Transverse colon (tissue), 4 donors: ENCODE results near the gene ARHGAP10. TPM values are rescaled to one million over a fixed set of nuclear protein-coding genes. Genes with fewer than 3 reads are reported as not detected.

Source experiments
- DNase-seq: peaks from one replicate; pipeline ENCODE4 v3.0.0-alpha.2; 2019
- H3K27ac ChIP-seq, 4 donors: fragments of 200-600 bp; sonication (generic); 2 replicates each; pipeline ENCODE4 v1.5.1; 2016 to 2018; ENCODE audit warnings: inconsistent platforms in 4 of 4
- H3K27me3 ChIP-seq: fragments of 200-600 bp; sonication (generic); 2 replicates; pipeline ENCODE4 v1.5.1; 2017; ENCODE audit warnings: inconsistent platforms
- H3K36me3 ChIP-seq, 4 donors: fragments of 200-600 bp; sonication (generic); 2 replicates each; pipeline ENCODE4 v1.5.1; 2017 to 2019; ENCODE audit warnings: inconsistent platforms in 4 of 4
- H3K4me1 ChIP-seq, 4 donors: fragments of 200-600 bp; sonication (generic); 2 replicates each; pipeline ENCODE4 v1.5.1; 2017 to 2020; ENCODE audit warnings: inconsistent platforms in 4 of 4
- H3K4me3 ChIP-seq, 4 donors: fragments of 200-600 bp; sonication (generic); 1 replicate in 1 of 4; 2 replicates in 3 of 4; pipeline versions ENCODE4 v1.5.1 to v1.6.1; 2017 to 2019; ENCODE audit warnings: inconsistent platforms in 4 of 4
- H3K9me3 ChIP-seq, 2 donors: fragments of 200-600 bp; sonication (generic); 2 replicates each; pipeline ENCODE4 v1.5.1; 2017 to 2019; ENCODE audit warnings: inconsistent platforms in 2 of 2
- EP300 ChIP-seq: sonication (generic); formaldehyde crosslinking; IDR thresholded peaks from one replicate; pipeline ENCODE4 v1.6.1; 2017; ENCODE audit warnings: antibody characterized with exemption, low read depth
- POLR2A ChIP-seq: fragments of 450-650 bp; IDR thresholded peaks from one replicate; pipeline ENCODE4 v1.6.1; 2016; ENCODE audit warnings: antibody characterized with exemption, mild to moderate bottlenecking, moderate library complexity
- POLR2AphosphoS5 ChIP-seq, 3 donors: sonication (generic); formaldehyde crosslinking; IDR thresholded peaks; one replicate each; pipeline ENCODE4 v1.6.1; 2016; ENCODE audit warnings: antibody characterized with exemption in 3 of 3
- WGBS, 2 donors: methylation state at CpG; one replicate each; pipeline ENCODE4 v1.1.5; 2018; ENCODE audit warnings: low coverage in 1 of 2; 5-methylcytosine and 5-hydroxymethylcytosine counted together
- in situ Hi-C, 4 donors: fragments of 200-750 bp; cut with MboI; loops; one replicate each; pipeline versions ENCODE4 v1.15.0 to v1.15.1; 2017; ENCODE audit warnings: low sequenced_read_pairs in 3 of 4, low pct_ligation_motif_present in 1 of 4, low pct_unique_long_range_greater_than_20kb in 1 of 4
- intact Hi-C: fragments of 100-400 bp; cut with DNase I; formaldehyde crosslinking; loops from one replicate; pipeline ENCODE4 v1.15.1; 2023; ENCODE audit warnings: low total_unique reads
- total RNA-seq, 4 donors: library from RNA; depleted of rRNA; stranded (reverse); fragments of >200 nt; gene quantifications; one replicate each; pipeline ENCODE4 v1.1.0, GENCODE V29; 2016
- TF ChIP-seq, protein P1 (sequence below), 5 experiments: fragments of 200-600 bp in 3 of 5; fragments of 450-650 bp in 2 of 5; sonication (generic) in 3 of 5; IDR thresholded peaks; 1 replicate in 2 of 5; 2 replicates in 3 of 5; pipeline ENCODE4 v1.5.1; 2016 to 2017; ENCODE audit warnings: antibody characterized with exemption in 5 of 5, inconsistent platforms in 3 of 5, mild to moderate bottlenecking in 2 of 5, moderate library complexity in 1 of 5

ARHGAP10 gene
- total RNA-seq, 4 donors from 2014 or later = 14.7 to 27.3 (median 22.9) TPM

GRCh38 chr4:147714575-147715401 is 17.1 kb upstream of the ARHGAP10 start:
- peaks cover 7% of the 10 kb centered on the region for H3K27me3 ChIP-seq
- no peak overlapping the region for H3K4me3 ChIP-seq
- WGBS, 2 donors = 86 to 91% methylated on average over 8 of the region's 8 CpGs
- DNase-seq = peak; percentile 23
- H3K36me3 ChIP-seq = no peaks in the 10 kb centered on the region
- no peaks in the 10 kb centered on the region for H3K4me1 ChIP-seq
- TF ChIP-seq POLR2AphosphoS5 (IDR thresholded peaks at IDR 0.05) = no peak
- TF ChIP-seq, protein P1, sequence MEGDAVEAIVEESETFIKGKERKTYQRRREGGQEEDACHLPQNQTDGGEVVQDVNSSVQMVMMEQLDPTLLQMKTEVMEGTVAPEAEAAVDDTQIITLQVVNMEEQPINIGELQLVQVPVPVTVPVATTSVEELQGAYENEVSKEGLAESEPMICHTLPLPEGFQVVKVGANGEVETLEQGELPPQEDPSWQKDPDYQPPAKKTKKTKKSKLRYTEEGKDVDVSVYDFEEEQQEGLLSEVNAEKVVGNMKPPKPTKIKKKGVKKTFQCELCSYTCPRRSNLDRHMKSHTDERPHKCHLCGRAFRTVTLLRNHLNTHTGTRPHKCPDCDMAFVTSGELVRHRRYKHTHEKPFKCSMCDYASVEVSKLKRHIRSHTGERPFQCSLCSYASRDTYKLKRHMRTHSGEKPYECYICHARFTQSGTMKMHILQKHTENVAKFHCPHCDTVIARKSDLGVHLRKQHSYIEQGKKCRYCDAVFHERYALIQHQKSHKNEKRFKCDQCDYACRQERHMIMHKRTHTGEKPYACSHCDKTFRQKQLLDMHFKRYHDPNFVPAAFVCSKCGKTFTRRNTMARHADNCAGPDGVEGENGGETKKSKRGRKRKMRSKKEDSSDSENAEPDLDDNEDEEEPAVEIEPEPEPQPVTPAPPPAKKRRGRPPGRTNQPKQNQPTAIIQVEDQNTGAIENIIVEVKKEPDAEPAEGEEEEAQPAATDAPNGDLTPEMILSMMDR (IDR thresholded peaks at IDR 0.05) = no peak
- no peak for TF ChIP-seq POLR2A
- TF ChIP-seq EP300 = no peak
- no peaks in the 10 kb centered on the region for H3K9me3 ChIP-seq
- H3K27ac ChIP-seq = no peak overlapping the region
- intact Hi-C loops (no loop called here), in situ Hi-C loops (loop anchor here in 2 of 4 donors (5.0 kb wide), 1 partner anchor 153 kb away; no protein-coding TSS in a partner anchor)

DNA sequence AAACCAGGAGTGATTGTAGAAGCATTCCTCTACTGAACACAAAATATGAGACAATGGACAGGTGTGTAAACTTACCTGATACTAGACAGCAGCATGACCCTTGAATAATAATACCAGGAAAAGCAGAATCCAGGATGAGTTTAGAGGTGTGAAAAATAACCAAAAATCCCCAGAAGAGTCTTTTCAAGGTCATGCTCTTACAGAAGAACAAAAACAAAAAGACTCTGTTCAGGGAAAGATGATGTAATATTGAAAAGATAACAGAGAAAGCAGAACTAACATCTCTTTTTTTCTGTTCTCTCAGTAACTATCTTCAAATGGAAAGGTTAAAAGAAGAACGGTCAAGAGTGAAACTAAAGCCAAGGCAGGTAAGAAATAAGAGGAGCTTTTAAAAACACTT is 14.0 kb upstream of the ARHGAP10 start:
- Histone ChIP-seq H3K9me3 (no peaks in the 10 kb centered on the region), H3K4me3 (no peak overlapping the region), H3K27me3 (peaks cover 7% of the 10 kb centered on the region), H3K27ac (no peak overlapping the region), H3K4me1 (no peaks in the 10 kb centered on the region), H3K36me3 (no peaks in the 10 kb centered on the region)
- WGBS, 2 donors = 36 to 70% methylated on average over 1 of the region's 1 CpG
- in situ Hi-C loops = no loop called here
- no peak for DNase-seq
- TF ChIP-seq, protein P1 (IDR thresholded peaks at IDR 0.05) = no peak
- no peak for TF ChIP-seq POLR2A
- TF ChIP-seq POLR2AphosphoS5 (IDR thresholded peaks at IDR 0.05) = no peak
- no peak for TF ChIP-seq EP300
- intact Hi-C loops = no loop called here

DNA sequence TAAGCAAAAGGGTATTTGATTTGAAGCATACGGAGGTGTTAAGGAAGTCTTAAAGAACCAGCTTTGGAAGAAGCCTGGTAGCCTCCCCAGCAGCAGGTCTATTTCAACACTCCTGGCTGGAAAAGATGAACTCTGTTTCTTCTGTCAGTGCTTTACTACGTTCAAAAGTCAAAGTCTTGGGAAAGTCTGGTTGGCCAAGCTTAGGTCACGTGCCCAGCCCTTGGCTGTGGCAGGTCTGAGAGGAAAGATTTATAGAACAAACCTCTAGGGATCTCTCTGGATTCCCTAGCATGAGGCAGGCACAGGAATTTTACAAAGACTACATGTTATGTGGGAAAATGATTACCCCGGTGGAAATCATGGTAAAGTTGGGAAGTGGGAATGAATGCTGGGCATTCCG is 8.6 kb upstream of the ARHGAP10 start:
- no peak for TF ChIP-seq EP300
- no peak for TF ChIP-seq POLR2AphosphoS5 (IDR thresholded peaks at IDR 0.05)
- TF ChIP-seq, protein P1 (IDR thresholded peaks at IDR 0.05) = no peak
- no peak for TF ChIP-seq POLR2A
- intact Hi-C loops = no loop called here
- H3K4me1 ChIP-seq = no peaks in the 10 kb centered on the region
- H3K27ac ChIP-seq = no peak overlapping the region
- no peaks in the 10 kb centered on the region for H3K36me3 ChIP-seq
- no peak for DNase-seq
- in situ Hi-C loops = no loop called here
- H3K4me3 ChIP-seq = no peak overlapping the region
- WGBS, 2 donors = 49 to 61% methylated on average over 2 to 5 of the region's 5 CpGs
- H3K9me3 ChIP-seq = no peaks in the 10 kb centered on the region
- H3K27me3 ChIP-seq = no peaks in the 10 kb centered on the region

- 57 to 78% methylated on average over 6 to 13 of the region's 13 CpGs for WGBS, 2 donors
- Histone ChIP-seq H3K9me3 (no peaks in the 10 kb centered on the region), H3K27ac (no peak overlapping the region), H3K36me3 (no peaks in the 10 kb centered on the region), H3K27me3 (no peaks in the 10 kb centered on the region), H3K4me1 (no peaks in the 10 kb centered on the region), H3K4me3 (no peak overlapping the region)
- no peak for TF ChIP-seq POLR2AphosphoS5 (IDR thresholded peaks at IDR 0.05)
- TF ChIP-seq, protein P1 (IDR thresholded peaks at IDR 0.05) = no peak
- no peak for TF ChIP-seq EP300
- TF ChIP-seq POLR2A = no peak
- DNase-seq = no peak
- in situ Hi-C loops (no loop called here), intact Hi-C loops (no loop called here)
Measured at GRCh38 chr4:147724468-147725201, 7.3 kb upstream of the ARHGAP10 start.
